ENCODE data around the gene AVL9. TPM values are rescaled to one million over a fixed set of nuclear protein-coding genes. Genes with fewer than 3 reads are reported as not detected.

AVL9 gene
- total RNA-seq, 1 donor from 2014 or later = 17.7 TPM

- peaks cover 13 to 40% (median 15%) of the 10 kb centered on the region in 3 donors for H3K36me3 ChIP-seq (ENCODE audit: control insufficient read depth in 3 of 3, insufficient read depth in 3 of 3, low read length in 3 of 3)
- no peaks in the 10 kb centered on the region for H3K4me1 ChIP-seq (ENCODE audit: control insufficient read depth in 3 of 3, insufficient read depth in 3 of 3, low read length in 3 of 3)
- H3K27ac ChIP-seq (ENCODE audit: low read depth, low read length) = no peak overlapping the region
- H3K9me3 ChIP-seq (ENCODE audit: control insufficient read depth in 3 of 3, low read length in 3 of 3) = no peaks in the 10 kb centered on the region
- no peak overlapping the region for H3K4me3 ChIP-seq (ENCODE audit: low read length in 3 of 3)
- no peaks in the 10 kb centered on the region for H3K27me3 ChIP-seq (ENCODE audit: control insufficient read depth in 3 of 3, insufficient read depth in 3 of 3, low read length in 3 of 3)
- no peak overlapping the region for H3K9ac ChIP-seq (ENCODE audit: low read depth in 1 of 3, low read length in 3 of 3)
These were observed 64.8 kb downstream of the AVL9 start for GRCh38 chr7:32560075-32560474.

GRCh38 chr7:32561613-32562012 lies 66.3 kb downstream of the AVL9 start:
- Histone ChIP-seq H3K27me3 (ENCODE audit: control insufficient read depth in 3 of 3, insufficient read depth in 3 of 3, low read length in 3 of 3) (no peaks in the 10 kb centered on the region), H3K4me1 (ENCODE audit: control insufficient read depth in 3 of 3, insufficient read depth in 3 of 3, low read length in 3 of 3) (no peaks in the 10 kb centered on the region), H3K9me3 (ENCODE audit: control insufficient read depth in 3 of 3, low read length in 3 of 3) (no peaks in the 10 kb centered on the region), H3K36me3 (ENCODE audit: control insufficient read depth in 3 of 3, insufficient read depth in 3 of 3, low read length in 3 of 3) (peaks cover 12 to 35% (median 13%) of the 10 kb centered on the region in 3 donors), H3K27ac (ENCODE audit: low read depth, low read length) (no peak overlapping the region), H3K4me3 (ENCODE audit: low read length in 3 of 3) (no peak overlapping the region), H3K9ac (ENCODE audit: low read depth in 1 of 3, low read length in 3 of 3) (no peak overlapping the region)

- no peak overlapping the region for H3K4me3 ChIP-seq (ENCODE audit: low read length in 3 of 3)
- H3K36me3 ChIP-seq (ENCODE audit: control insufficient read depth in 3 of 3, insufficient read depth in 3 of 3, low read length in 3 of 3) = peaks cover 6 to 27% (median 9%) of the 10 kb centered on the region in 3 donors
- H3K27ac ChIP-seq (ENCODE audit: low read depth, low read length) = no peak overlapping the region
- H3K9me3 ChIP-seq (ENCODE audit: control insufficient read depth in 3 of 3, low read length in 3 of 3) = no peaks in the 10 kb centered on the region
- H3K27me3 ChIP-seq (ENCODE audit: control insufficient read depth in 3 of 3, insufficient read depth in 3 of 3, low read length in 3 of 3) = no peaks in the 10 kb centered on the region
- no peaks in the 10 kb centered on the region for H3K4me1 ChIP-seq (ENCODE audit: control insufficient read depth in 3 of 3, insufficient read depth in 3 of 3, low read length in 3 of 3)
- no peak overlapping the region for H3K9ac ChIP-seq (ENCODE audit: low read depth in 1 of 3, low read length in 3 of 3)
These were observed 69.3 kb downstream of the AVL9 start for GRCh38 chr7:32564542-32564941.

GRCh38 chr7:32569388-32570289 lies 74.3 kb downstream of the AVL9 start:
- H3K4me3 ChIP-seq (ENCODE audit: low read length in 3 of 3) = no peak overlapping the region
- H3K4me1 ChIP-seq (ENCODE audit: control insufficient read depth in 3 of 3, insufficient read depth in 3 of 3, low read length in 3 of 3) = no peaks in the 10 kb centered on the region
- no peaks in the 10 kb centered on the region for H3K27me3 ChIP-seq (ENCODE audit: control insufficient read depth in 3 of 3, insufficient read depth in 3 of 3, low read length in 3 of 3)
- H3K9me3 ChIP-seq (ENCODE audit: control insufficient read depth in 3 of 3, low read length in 3 of 3) = no peaks in the 10 kb centered on the region
- H3K27ac ChIP-seq (ENCODE audit: low read depth, low read length) = no peak overlapping the region
- H3K9ac ChIP-seq (ENCODE audit: low read depth in 1 of 3, low read length in 3 of 3) = no peak overlapping the region
- H3K36me3 ChIP-seq (ENCODE audit: control insufficient read depth in 3 of 3, insufficient read depth in 3 of 3, low read length in 3 of 3) = peaks cover 14 to 20% (median 17%) of the 10 kb centered on the region in 3 donors

GRCh38 chr7:32573110-32573687 lies 77.9 kb downstream of the AVL9 start:
- Histone ChIP-seq H3K4me3 (ENCODE audit: low read length in 3 of 3) (no peak overlapping the region), H3K27me3 (ENCODE audit: control insufficient read depth in 3 of 3, insufficient read depth in 3 of 3, low read length in 3 of 3) (no peaks in the 10 kb centered on the region), H3K9ac (ENCODE audit: low read depth in 1 of 3, low read length in 3 of 3) (no peak overlapping the region), H3K36me3 (ENCODE audit: control insufficient read depth in 3 of 3, insufficient read depth in 3 of 3, low read length in 3 of 3) (peaks cover 23 to 46% (median 40%) of the 10 kb centered on the region in 3 donors), H3K9me3 (ENCODE audit: control insufficient read depth in 3 of 3, low read length in 3 of 3) (no peaks in the 10 kb centered on the region), H3K27ac (ENCODE audit: low read depth, low read length) (no peak overlapping the region), H3K4me1 (ENCODE audit: control insufficient read depth in 3 of 3, insufficient read depth in 3 of 3, low read length in 3 of 3) (no peaks in the 10 kb centered on the region)

GRCh38 chr7:32574626-32575025 lies 79.3 kb downstream of the AVL9 start:
- H3K4me1 ChIP-seq (ENCODE audit: control insufficient read depth in 3 of 3, insufficient read depth in 3 of 3, low read length in 3 of 3) = no peaks in the 10 kb centered on the region
- no peak overlapping the region for H3K9ac ChIP-seq (ENCODE audit: low read depth in 1 of 3, low read length in 3 of 3)
- no peak overlapping the region for H3K4me3 ChIP-seq (ENCODE audit: low read length in 3 of 3)
- H3K9me3 ChIP-seq (ENCODE audit: control insufficient read depth in 3 of 3, low read length in 3 of 3) = no peaks in the 10 kb centered on the region
- H3K27ac ChIP-seq (ENCODE audit: low read depth, low read length) = no peak overlapping the region
- H3K36me3 ChIP-seq (ENCODE audit: control insufficient read depth in 3 of 3, insufficient read depth in 3 of 3, low read length in 3 of 3) = peaks cover 22 to 47% (median 41%) of the 10 kb centered on the region in 3 donors
- no peaks in the 10 kb centered on the region for H3K27me3 ChIP-seq (ENCODE audit: control insufficient read depth in 3 of 3, insufficient read depth in 3 of 3, low read length in 3 of 3)

- Histone ChIP-seq H3K4me3 (ENCODE audit: low read length in 3 of 3) (no peak overlapping the region), H3K9me3 (ENCODE audit: control insufficient read depth in 3 of 3, low read length in 3 of 3) (no peaks in the 10 kb centered on the region), H3K27me3 (ENCODE audit: control insufficient read depth in 3 of 3, insufficient read depth in 3 of 3, low read length in 3 of 3) (no peaks in the 10 kb centered on the region), H3K4me1 (ENCODE audit: control insufficient read depth in 3 of 3, insufficient read depth in 3 of 3, low read length in 3 of 3) (no peaks in the 10 kb centered on the region), H3K9ac (ENCODE audit: low read depth in 1 of 3, low read length in 3 of 3) (no peak overlapping the region), H3K36me3 (ENCODE audit: control insufficient read depth in 3 of 3, insufficient read depth in 3 of 3, low read length in 3 of 3) (peaks cover 22 to 61% (median 54%) of the 10 kb centered on the region in 3 donors), H3K27ac (ENCODE audit: low read depth, low read length) (no peak overlapping the region)
These were observed 82.1 kb downstream of the AVL9 start for GRCh38 chr7:32577421-32577820.

GRCh38 chr7:32579776-32580175 lies 84.5 kb downstream of the AVL9 start:
- H3K27ac ChIP-seq (ENCODE audit: low read depth, low read length) = no peak overlapping the region
- H3K9me3 ChIP-seq (ENCODE audit: control insufficient read depth in 3 of 3, low read length in 3 of 3) = no peaks in the 10 kb centered on the region
- H3K36me3 ChIP-seq (ENCODE audit: control insufficient read depth in 3 of 3, insufficient read depth in 3 of 3, low read length in 3 of 3) = peaks cover 28 to 61% (median 49%) of the 10 kb centered on the region in 3 donors
- H3K4me1 ChIP-seq (ENCODE audit: control insufficient read depth in 3 of 3, insufficient read depth in 3 of 3, low read length in 3 of 3) = no peaks in the 10 kb centered on the region
- H3K4me3 ChIP-seq (ENCODE audit: low read length in 3 of 3) = no peak overlapping the region
- H3K9ac ChIP-seq (ENCODE audit: low read depth in 1 of 3, low read length in 3 of 3) = peak overlapping the region in 1 of 3 donors; percentile 13
- H3K27me3 ChIP-seq (ENCODE audit: control insufficient read depth in 3 of 3, insufficient read depth in 3 of 3, low read length in 3 of 3) = no peaks in the 10 kb centered on the region

GRCh38 chr7:32580646-32581045 lies 85.4 kb downstream of the AVL9 start:
- H3K36me3 ChIP-seq (ENCODE audit: control insufficient read depth in 3 of 3, insufficient read depth in 3 of 3, low read length in 3 of 3) = peaks cover 30 to 61% (median 53%) of the 10 kb centered on the region in 3 donors
- no peak overlapping the region for H3K9ac ChIP-seq (ENCODE audit: low read depth in 1 of 3, low read length in 3 of 3)
- no peaks in the 10 kb centered on the region for H3K27me3 ChIP-seq (ENCODE audit: control insufficient read depth in 3 of 3, insufficient read depth in 3 of 3, low read length in 3 of 3)
- H3K4me1 ChIP-seq (ENCODE audit: control insufficient read depth in 3 of 3, insufficient read depth in 3 of 3, low read length in 3 of 3) = no peaks in the 10 kb centered on the region
- H3K4me3 ChIP-seq (ENCODE audit: low read length in 3 of 3) = no peak overlapping the region
- no peak overlapping the region for H3K27ac ChIP-seq (ENCODE audit: low read depth, low read length)
- H3K9me3 ChIP-seq (ENCODE audit: control insufficient read depth in 3 of 3, low read length in 3 of 3) = no peaks in the 10 kb centered on the region

- peaks cover 30 to 55% (median 50%) of the 10 kb centered on the region in 3 donors for H3K36me3 ChIP-seq (ENCODE audit: control insufficient read depth in 3 of 3, insufficient read depth in 3 of 3, low read length in 3 of 3)
- no peaks in the 10 kb centered on the region for H3K9me3 ChIP-seq (ENCODE audit: control insufficient read depth in 3 of 3, low read length in 3 of 3)
- H3K4me1 ChIP-seq (ENCODE audit: control insufficient read depth in 3 of 3, insufficient read depth in 3 of 3, low read length in 3 of 3) = peaks cover 0 to 7% (median 6%) of the 10 kb centered on the region in 3 donors
- H3K27ac ChIP-seq (ENCODE audit: low read depth, low read length) = no peak overlapping the region
- no peaks in the 10 kb centered on the region for H3K27me3 ChIP-seq (ENCODE audit: control insufficient read depth in 3 of 3, insufficient read depth in 3 of 3, low read length in 3 of 3)
- no peak overlapping the region for H3K9ac ChIP-seq (ENCODE audit: low read depth in 1 of 3, low read length in 3 of 3)
- no peak overlapping the region for H3K4me3 ChIP-seq (ENCODE audit: low read length in 3 of 3)
These were observed 86.7 kb downstream of the AVL9 start for GRCh38 chr7:32582036-32582435.
